Measurements from ENCODE around the gene ULBP2.
"Not testable (repeated sequence)": the region's sequence is repeated elsewhere in the genome, so short reads cannot be mapped to it uniquely, and the experiment has no call there.

The ULBP2 gene

DNA sequence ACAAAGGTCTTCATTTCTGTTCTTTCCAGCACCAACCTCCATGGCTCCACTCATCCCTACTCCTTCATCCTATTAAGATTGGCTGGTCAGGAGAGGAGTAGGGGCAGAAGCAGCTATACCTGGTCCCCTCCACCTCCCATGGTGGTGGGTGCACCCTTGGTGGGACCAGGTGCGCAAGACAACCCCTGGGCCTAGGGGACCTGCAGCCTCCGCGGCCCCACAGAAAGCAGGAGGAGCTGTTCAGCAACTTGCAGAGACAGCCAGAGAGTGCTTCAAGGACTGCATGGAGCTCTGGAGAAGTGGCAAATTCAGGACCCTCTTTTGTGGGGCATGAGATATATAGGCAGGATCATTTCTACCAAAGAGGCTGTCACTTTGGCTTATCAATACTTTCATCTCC, 9.8 kb downstream of the ULBP2 start:
- no peak for DNase-seq (ENCODE audit: low read depth)

DNA sequence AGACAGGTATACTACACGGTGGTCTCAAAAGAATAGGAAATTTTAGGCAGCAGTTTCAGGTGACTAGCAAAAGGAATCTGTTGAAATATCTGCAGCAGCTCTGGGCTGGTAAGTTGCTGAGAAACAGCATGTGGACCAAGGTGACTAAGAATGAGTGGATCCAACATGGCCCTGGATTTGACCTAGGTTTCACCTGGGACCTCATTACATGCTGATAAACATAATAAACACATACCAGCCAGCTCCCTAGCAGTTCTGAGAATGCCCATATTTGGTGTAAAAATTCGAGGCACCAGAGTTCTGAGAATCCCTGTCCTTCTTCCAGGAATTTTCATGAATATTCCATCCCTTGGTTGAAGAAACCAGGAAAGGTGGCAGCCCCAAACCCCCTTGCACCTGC, 11.6 kb downstream of the ULBP2 start:
- not testable (repeated sequence) for DNase-seq (ENCODE audit: low read depth)

DNA sequence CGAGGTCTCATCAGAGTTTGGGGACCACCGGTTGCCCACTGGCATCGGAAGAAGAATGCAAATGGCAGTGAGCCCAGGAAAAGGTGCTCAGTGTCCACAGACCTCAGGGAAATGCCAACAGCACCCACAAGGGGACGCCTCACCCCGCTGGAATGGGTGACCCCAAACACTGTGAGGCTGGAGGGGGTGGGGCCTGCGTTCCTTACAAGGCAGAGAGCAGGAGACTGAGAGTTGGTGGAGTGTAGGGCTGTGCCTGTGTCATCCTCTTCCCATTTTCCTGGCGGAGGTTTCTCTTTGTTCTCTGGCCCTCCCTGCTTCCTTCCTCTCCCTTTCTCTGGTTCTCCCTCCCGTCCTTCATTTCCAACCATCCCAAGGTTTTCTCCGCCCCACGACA, 12.1 kb downstream of the ULBP2 start:
- DNase-seq (ENCODE audit: low read depth) = not testable (repeated sequence)

DNA sequence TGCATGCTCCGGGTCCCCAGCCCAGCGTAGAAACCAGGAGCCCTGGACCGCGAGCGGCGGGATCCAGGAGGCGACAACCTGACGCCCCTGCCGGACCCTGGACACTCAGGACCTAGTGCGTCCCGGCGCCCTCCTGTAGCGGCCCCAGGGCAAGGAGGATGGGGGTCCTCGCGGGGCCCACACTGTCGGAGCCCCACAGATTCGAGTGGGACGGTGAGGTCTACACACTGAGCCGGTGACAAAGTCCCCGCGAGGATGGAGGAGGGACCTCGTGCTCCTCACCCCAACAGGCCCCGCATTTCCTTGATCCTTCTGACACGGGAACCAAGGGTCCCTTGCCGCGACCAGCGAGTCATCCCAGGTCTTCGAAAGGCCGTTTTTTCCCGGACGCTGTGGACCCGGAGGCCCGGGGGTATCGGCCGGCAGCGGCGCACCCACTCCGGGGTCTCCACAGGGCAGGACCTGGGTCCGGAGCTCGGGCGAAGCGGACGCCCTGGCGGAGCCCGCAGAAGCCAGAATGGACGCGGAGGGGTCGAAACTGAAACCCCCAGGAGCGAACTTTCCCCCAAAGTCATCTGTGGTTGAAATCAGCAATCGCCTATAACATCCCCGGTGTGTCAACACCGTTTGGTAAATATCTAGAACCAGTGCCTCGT, 12.6 kb downstream of the ULBP2 start:
- not testable (repeated sequence) for DNase-seq (ENCODE audit: low read depth)

DNA sequence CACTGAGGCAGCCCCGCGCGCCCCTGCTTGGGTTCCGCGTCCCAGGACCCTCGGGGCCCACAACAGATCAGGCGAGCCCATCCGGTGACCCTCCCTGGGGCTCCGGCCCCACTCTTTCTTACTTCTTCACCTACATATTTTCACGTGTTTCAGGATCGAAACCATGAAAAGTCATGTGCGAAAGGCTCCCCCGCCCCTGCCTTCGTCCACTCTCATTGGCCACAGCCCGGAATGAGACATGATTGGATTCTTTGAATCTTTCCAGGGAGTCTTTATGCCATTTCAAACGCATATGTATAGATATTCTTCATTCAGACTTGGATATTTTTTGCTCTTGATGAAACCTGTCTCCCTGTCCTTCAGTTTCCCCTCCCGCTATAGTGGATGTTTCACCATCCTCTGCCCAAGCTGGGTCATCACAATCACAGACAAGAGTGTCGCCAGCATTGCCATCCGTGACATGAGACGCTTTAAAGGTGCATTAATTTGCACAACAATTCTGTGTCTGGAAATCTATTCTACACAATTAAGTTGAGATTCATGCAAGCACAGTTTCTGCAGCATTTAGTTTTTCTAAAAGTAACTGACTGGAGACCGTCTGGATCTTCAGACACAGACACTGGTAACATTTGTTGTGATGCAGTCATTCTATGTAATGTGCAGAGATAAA, 13.3 kb downstream of the ULBP2 start:
- not testable (repeated sequence) for DNase-seq (ENCODE audit: low read depth)

DNA sequence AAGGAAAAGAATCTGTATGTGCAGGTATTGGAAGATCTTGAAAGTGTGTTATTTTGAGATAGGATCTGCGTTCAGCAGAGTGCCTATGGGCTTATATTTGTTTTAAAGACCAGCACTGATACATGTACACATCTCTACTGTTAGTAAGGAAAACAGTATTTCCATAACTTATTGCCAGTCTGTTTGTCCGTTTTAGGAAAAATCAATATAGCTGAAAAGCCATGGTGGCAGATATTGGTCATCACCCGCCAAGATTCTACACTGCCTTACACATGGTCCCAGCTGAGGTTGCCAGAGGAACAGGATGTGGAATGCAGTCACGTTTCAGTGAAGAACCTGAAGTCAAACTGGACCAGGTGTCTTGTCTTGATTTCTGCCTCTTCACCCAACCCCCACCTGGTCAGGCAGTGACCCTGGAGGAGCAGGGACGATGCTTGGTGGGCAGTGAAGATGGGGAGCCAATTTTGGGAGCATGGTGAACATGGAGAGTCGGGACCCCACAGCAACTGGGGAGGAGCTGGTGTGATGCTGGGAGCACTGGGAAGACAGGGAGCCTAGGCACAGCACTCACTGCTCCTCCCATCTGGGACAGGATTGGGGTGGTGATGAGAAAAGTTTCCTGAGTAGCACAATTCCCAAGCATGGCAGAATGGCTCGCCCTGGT, 14.0 kb downstream of the ULBP2 start:
- DNase-seq (ENCODE audit: low read depth) = not testable (repeated sequence)

DNA sequence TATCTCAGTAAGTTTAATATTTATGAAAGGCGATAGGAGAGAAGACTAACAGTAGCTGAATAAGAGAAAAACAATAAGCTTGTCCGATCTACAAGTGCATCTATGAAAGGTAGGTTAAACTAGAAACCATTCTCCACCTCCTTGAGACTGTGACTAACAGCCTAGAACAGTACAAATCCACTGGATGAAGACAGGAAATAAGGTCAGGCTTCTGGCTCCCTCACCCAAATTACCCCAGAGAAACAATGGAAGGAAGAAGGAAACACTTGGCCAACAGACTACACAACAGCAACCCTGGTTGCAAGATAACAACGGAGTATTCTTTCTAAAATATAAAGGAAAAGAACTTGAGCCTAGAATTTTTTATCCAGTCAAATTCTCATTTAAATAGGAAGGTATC, 16.3 kb downstream of the ULBP2 start:
- not testable (repeated sequence) for DNase-seq (ENCODE audit: low read depth)

DNA sequence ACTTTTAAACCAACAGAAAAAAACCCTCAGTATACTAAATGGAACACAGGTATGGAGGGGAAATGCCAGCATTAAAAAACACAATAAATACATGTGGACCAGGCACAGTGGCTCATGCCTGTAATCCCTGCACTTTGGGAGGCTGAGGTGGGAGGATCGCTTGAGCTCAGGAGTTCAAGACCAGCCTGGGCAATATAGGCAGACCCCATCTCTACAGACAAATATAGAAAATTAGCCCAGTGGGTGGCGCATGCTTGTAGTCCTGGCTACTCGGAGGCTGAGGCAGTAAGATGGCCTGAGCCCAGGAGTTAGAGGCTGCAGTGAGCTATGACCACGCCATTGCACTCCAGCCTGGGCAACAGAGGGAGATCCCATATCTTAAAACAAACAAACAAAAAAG, 18.0 kb downstream of the ULBP2 start:
- not testable (repeated sequence) for DNase-seq (ENCODE audit: low read depth)

DNA sequence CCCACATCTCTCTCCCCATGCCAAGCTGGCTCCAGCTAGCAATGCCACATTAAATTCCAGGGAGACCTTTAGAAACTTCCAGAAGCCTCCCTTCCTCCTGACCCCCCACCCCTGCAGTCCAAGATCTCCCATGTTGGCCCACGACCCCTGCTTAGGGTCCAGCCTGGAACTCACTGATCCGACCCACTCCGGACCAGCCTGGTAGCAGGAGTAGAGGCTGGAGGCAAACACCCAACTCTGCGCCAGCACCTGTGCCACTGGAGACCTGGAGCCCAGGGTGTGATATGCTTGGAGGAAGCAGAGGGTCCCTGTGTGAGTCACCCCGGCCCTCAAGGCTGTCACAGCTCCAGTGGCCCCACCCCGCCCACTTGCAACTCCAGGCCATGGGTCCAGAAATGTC, 18.7 kb downstream of the ULBP2 start:
- DNase-seq (ENCODE audit: low read depth) = no peak

DNA sequence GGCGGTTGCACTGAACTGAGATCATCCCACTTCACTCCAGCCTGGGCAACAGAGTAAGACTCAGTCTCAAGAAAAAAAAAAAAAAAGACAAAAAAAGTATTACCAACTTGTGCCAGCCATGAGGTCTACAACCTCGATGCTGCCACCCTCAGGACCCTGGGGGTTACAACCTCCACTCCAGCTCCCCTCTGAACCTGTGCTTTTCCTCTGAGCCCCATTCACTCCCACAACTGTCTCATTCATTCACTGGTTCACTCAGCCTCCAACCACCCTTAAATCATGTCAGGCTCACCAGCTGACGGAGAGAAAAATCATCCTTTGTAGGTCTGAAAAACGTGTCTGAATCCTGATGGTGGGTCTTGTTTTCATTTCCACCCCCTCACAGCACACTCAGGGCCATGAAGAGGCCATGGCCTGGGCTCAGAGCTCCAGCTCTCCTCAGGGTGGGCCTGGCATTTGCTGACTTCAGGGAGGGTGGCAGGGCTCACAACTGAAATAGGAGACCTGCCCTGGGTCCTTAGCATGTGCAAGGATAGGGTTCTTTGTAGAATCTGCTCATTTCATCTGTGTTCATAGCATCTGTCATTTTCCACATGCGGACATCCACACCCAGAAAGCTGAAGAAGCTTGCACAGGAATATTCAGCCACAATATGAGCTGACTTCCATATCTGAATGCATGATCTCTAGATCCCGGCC, 20.1 kb downstream of the ULBP2 start:
- no peak for DNase-seq (ENCODE audit: low read depth)

DNA sequence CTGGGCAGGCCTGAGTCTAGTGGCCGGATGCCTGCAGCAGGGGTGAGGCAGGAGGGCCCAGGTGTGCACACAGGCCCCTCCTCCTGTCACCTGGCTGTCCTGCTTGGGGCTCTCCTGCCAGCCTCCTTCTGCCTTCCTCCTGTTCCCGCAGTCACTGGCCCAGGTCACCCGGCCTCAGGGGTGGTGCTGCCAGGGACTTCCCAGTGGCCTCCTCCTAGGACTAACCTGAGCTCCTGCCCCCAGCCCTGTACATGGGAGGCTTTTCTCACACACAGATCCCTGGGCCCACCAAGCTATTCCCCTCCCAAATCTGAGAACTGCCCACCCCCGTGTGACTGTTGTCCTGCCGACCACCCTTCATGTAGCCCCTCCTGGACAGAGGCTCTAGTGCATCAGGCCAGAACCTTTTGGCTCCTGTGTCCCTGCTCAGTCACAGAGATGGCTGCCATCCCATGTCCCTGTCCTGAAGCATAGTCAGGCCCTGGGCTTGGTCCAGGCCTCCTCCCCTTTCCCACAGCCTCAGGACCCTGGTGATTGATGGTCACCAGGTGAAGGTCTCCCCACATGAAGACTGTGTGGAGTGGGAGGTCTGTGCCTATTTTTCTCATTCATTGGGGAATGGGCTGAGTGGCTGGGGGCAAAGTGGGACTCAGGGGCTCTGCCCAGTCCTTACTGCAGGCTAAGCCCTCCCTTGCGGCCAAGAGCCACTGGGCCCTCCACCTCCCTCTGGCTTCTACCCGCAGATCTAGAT, 20.8 kb downstream of the ULBP2 start:
- no peak for DNase-seq (ENCODE audit: low read depth)

DNA sequence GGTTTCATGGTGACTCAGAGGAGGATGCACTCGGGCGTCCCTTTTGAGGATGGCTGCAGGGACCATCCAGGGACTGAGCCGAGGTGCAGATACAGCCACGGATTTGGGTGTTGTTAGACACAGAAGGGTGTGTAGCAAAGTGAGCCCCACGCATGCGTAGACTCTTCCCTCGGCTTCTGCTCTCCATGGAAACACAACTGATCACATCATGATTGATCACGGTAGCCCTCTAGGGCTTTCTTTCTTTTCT, 21.3 kb downstream of the ULBP2 start:
- no peak for DNase-seq (ENCODE audit: low read depth)

DNA sequence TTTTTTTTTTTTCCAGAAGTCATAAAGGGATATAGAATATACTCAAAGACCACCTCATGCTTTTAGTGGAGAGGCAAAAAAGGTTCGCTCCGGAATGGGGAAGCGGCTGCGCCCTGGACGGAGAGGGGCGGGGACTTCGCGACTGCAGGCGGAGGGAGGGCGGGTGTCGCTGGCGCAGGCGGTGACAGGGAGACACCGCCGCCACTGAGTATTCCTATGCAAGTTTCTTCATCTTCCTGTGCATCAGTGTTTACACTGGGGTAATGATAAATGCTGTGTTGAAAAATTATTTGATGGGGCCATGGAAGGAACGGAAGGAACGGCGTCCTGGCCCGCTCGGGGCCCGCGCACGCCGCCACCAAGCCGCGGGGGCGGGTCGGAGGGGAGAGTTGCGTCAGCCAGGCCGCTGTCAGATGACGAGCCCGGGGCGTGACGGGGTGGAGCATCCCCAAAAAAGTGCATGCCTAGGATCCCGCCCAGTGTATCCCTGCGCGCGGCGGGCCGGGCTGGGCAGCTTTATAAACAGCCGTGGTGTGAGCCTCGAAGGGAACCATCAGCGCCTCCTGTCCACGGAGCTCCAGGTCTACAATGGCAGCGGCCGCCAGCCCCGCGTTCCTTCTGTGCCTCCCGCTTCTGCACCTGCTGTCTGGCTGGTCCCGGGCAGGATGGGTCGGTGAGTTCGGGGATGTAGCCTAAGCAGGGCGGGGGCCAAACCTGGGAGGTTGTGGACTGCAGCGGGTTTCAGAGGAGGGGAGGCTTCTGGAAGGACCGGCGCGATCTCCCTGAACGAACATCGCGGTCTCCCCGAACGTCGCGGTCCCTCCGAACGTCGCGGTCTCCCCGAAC, 21.9 kb downstream of the ULBP2 start, which contains the start of gene ULBP1:
ULBP1 (plus strand) TSS at position 482 of the 846 bp plus-strand sequence; CDS start at position 589, 107 bp downstream.
- DNase-seq (ENCODE audit: low read depth) = peak; percentile 62

DNA sequence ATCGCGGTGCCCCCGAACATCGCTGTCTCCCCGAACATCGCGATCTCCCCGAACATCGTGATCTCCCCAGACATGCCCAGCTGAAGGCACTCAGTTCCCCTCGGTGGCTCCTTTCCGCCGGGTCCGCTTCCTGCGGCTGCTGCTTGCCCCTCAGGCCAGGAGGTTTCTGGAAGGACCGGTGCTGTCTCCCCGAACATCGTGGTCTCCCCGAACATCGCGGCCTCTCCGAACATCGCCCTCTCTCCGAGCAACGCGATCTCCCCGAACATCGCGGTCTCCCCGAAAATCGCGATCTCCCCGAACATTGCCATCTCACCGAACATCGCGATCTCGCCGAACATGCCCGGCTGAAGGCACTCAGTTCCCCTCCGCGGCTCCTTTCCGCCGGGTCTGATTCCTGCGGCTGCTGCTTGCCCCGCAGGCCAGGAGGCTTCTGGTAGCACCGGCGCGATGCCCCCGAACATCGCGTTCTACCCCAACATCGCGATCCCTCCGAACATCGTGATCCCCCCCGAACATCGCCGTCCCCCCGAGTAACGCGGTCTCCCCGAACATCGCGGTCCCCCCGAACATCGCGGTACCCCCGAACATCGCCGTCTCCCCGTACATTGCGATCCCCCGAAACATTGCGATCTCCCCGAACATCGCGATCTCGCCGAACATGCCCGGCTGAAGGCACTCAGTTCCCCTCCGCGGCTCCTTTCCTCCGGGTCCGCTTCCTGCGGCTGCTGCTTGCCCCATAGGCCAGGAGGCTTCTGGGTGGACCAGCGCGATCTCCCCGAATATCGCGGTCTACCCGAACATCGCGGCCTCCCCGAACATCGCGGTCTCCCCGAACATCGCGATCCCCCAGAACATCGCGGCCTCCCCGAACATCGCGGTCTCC, 22.7 kb downstream of the ULBP2 start:
- no peak for DNase-seq (ENCODE audit: low read depth)

DNA sequence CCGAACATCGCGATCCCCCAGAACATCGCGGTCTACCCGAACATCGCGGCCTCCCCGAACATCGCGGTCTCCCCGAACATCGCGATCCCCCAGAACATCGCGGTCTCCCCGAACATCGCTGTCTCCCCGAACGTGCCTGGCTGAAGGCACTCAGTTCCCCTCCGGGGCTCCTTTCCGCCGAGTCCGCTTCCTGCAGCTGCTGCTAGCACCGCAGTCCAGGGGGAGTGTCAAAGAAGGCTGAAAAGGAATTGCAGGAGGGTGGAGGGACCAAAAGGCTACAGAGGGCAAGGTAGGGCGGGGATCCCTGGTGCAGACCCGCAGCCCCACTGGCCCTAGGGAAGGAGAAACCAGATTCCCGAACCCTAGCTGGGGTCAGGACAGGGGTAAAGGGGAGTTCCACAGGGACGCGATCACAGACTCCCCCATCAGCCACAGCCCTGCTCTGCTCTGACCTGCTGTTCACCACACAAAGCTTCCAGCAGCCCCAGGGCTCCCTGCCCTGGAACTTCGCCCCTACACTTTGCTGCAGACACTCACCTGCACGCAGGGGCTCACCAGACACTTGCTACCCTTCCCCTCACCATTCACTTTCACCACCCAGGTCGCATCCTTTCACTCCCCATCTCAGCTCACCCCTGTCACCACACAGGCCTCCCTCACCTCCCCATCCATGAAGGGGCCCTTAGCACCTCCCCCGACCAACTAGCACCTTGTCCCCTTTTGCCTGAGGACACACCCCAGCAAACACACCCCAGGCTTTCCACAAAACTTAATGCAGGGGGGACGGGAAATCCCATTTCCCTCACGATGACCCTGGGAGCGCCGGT, 23.6 kb downstream of the ULBP2 start:
- no peak for DNase-seq (ENCODE audit: low read depth)

DNA sequence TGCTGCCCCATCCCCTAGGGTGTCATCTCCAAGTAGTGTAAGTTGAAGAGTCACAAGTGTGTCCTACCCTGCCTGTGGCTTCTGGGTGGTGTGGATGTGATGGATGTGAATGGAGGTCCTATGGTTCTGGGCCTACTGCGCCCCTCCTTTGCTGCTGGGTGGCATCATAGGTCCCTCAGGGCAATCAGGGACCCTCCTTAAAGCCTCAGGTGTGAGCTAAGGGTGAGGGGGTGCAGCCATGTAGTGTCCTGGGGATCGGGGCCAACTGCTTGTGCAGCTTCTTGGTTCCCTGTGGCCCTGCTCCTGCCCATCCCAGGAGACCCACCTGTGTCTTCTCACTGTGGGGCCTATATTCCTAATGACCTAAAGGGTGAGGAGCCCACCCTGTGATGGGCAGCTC, 24.5 kb downstream of the ULBP2 start:
- not testable (repeated sequence) for DNase-seq (ENCODE audit: low read depth)

DNA sequence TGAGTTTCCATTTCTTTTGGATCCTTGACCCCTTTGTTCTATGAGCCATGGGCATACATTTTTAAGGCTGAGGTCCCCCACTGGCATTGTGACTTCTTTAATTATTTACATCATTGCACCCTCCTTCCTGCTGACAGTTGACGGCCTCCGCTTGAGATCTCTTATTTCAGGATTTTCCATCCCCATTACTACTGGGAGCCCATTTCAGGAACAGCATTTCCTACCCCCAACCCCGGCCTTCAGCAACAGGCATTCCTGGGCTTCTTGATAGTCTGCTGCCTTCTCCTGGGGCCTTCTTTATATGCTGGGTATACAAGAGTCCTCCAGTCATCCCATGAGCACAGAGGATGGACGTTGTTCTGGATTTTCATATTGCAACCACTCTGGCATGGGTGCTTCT, 25.8 kb downstream of the ULBP2 start:
- DNase-seq (ENCODE audit: low read depth) = no peak

DNA sequence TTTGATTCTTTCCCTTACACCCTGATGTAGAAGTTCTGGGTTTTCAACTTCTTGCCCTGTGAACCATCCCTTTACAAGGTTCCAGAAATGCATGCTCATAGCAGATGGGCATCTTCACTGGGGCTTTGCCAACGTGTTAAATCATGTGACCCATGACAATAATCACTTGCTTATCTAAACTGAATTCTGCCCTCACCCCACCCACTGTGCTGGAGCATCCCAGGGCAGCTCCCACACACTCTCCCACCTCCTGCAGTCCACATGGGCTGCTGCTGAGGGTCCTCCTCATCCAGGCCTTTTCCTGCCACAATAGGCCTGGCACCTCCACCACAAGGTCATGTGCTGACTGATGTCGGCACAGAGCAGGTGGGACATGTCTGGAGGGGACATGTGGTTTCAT, 26.2 kb downstream of the ULBP2 start:
- not testable (repeated sequence) for DNase-seq (ENCODE audit: low read depth)

DNA sequence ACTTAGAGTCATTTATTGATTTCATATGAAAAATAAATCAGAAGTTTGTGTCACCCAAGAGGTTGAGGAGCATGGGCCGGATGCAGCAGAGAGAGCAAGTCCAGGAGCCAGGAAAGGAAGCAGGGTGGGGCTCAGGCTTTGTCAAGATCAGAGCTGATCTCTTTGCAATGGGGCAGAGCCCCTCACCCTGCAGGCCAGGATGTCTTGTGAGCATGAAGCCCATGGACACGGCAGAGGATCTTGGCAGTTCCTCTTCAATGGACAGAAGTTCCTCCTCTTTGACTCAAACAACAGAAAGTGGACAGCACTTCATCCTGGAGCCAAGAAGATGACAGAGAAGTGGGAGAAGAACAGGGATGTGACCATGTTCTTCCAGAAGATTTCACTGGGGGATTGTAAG, 27.1 kb downstream of the ULBP2 start:
- DNase-seq (ENCODE audit: low read depth) = not testable (repeated sequence)
